Lower leg skin (tissue), 4 donors: ENCODE results near the gene P2RX5. TPM values are rescaled to one million over a fixed set of nuclear protein-coding genes. Genes with fewer than 3 reads are reported as not detected.

Experiments
- DNase-seq, 2 donors: peaks; one replicate each; pipeline ENCODE4 v3.0.0-alpha.2; 2019; ENCODE audit warnings: low spot score in 2 of 2
- H3K4me3 ChIP-seq: fragments of 200-600 bp; sonication (generic); 2 replicates; pipeline ENCODE4 v1.5.1; 2017; ENCODE audit warnings: mild to moderate bottlenecking, low read depth; ENCODE audit not compliant: poor library complexity, severe bottlenecking
- CTCF ChIP-seq, 3 donors: fragments of 450-650 bp; IDR thresholded peaks; one replicate each; pipeline ENCODE4 v1.5.1; 2016; ENCODE audit warnings: antibody characterized with exemption in 3 of 3, mild to moderate bottlenecking in 3 of 3, moderate library complexity in 2 of 3
- POLR2A ChIP-seq, 2 donors: fragments of 450-650 bp; IDR thresholded peaks; one replicate each; pipeline ENCODE4 v1.6.1; 2016 to 2017; ENCODE audit warnings: antibody characterized with exemption in 2 of 2, mild to moderate bottlenecking in 1 of 2, moderate library complexity in 1 of 2
- WGBS, 2 donors: methylation state at CpG; one replicate each; pipeline ENCODE4 v1.1.5; 2018; 5-methylcytosine and 5-hydroxymethylcytosine counted together
- intact Hi-C: fragments of 100-400 bp; cut with DNase I; formaldehyde crosslinking; loops from one replicate; pipeline ENCODE4 v1.15.0; 2023; ENCODE audit warnings: low total_unique reads
- total RNA-seq, 4 donors: library from RNA; depleted of rRNA; stranded (reverse); fragments of >200 nt; gene quantifications; one replicate each; pipeline ENCODE4 v1.1.0, GENCODE V29; 2016

Gene P2RX5
- total RNA-seq, 4 donors from 2014 or later, result 0.89 TPM; not detected in 3

- no peak for DNase-seq
- 87 to 88% methylated on average over 12 of the region's 12 CpGs for WGBS, 2 donors
- TF ChIP-seq CTCF (IDR thresholded peaks at IDR 0.05) (no peak), POLR2A (IDR thresholded peaks at IDR 0.05) (no peak)
- intact Hi-C loops, result no loop called here
- no peak overlapping the region for H3K4me3 ChIP-seq
Measured at GRCh38 chr17:3682033-3682432, 13.9 kb downstream of the P2RX5 start.

- intact Hi-C loops, result no loop called here
- TF ChIP-seq POLR2A (IDR thresholded peaks at IDR 0.05) (no peak), CTCF (IDR thresholded peaks at IDR 0.05) (no peak)
- 74 to 79% methylated on average over 20 of the region's 20 CpGs for WGBS, 2 donors
- no peak overlapping the region for H3K4me3 ChIP-seq
- no peak for DNase-seq
Measured at GRCh38 chr17:3681565-3681964, 14.4 kb downstream of the P2RX5 start.

GRCh38 chr17:3681057-3681456 is 14.9 kb downstream of the P2RX5 start:
- TF ChIP-seq CTCF (IDR thresholded peaks at IDR 0.05) (no peak), POLR2A (IDR thresholded peaks at IDR 0.05) (no peak)

GRCh38 chr17:3679531-3680126 is 16.3 kb downstream of the P2RX5 start:
- intact Hi-C loops, result no loop called here
- TF ChIP-seq CTCF (IDR thresholded peaks at IDR 0.05) (no peak), POLR2A (IDR thresholded peaks at IDR 0.05) (no peak)
- H3K4me3 ChIP-seq, result no peak overlapping the region
- 48 to 49% methylated on average over 20 of the region's 20 CpGs for WGBS, 2 donors
- no peak for DNase-seq

More at GRCh38 chr17:3681057-3681456, 14.9 kb downstream of the P2RX5 start:
- WGBS, 2 donors, result 85 to 88% methylated on average over 12 of the region's 12 CpGs
- H3K4me3 ChIP-seq, result no peak overlapping the region
- no peak for DNase-seq
- intact Hi-C loops, result no loop called here

- DNase-seq, result no peak
- TF ChIP-seq CTCF (IDR thresholded peaks at IDR 0.05) (no peak), POLR2A (IDR thresholded peaks at IDR 0.05) (no peak)
- intact Hi-C loops, result no loop called here
- 80 to 81% methylated on average over 20 to 27 of the region's 27 CpGs for WGBS, 2 donors
- no peak overlapping the region for H3K4me3 ChIP-seq
Measured at GRCh38 chr17:3678821-3679530, 17.0 kb downstream of the P2RX5 start.
